ENCODE results near the gene DDHD1.

DNA sequence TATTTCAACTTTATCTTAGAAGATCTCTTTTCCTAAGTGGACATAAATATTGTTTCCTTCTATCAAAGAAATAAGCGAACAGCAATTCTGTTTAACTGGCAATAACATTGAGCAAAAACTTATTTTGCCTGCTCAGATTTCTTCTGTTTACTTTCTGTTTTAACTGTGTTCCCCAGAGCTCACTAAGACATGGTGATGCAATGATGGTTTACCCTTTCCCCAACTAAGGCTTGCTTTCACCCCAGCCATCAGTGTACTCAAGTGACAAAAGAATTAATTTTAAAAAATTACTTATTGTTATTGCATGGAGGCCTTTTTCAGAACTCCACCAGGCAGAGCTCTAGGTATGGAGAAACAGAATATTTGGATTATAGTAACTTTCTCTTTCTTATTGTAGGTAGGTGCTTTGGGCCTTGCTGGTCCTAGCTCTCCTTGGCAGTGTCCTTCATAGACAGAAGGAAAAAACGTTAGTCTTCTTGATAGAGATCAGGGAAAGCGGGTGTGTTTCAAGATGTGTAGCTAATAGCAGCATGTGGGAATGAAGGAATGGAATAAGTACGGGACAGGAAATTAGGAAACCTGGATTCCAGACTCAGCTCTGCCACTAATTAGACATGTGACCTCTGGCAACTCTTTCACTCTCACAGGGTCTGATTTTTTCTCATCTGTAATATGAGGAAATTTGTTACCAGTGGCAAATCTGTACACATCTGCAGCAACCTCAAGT lies 14.6 kb upstream of the DDHD1 start:
- TF ChIP-seq CTCF (IDR thresholded peaks at IDR 0.05 in 4 of 5, conservative IDR thresholded peaks at IDR 0.05 in 1 of 5), result no peak
- no peak for TF ChIP-seq POLR2A (IDR thresholded peaks at IDR 0.05)
